Umbilical cord (tissue), 2 donors: Measurements from ENCODE around the gene COL5A1. TPM values are rescaled to one million over a fixed set of nuclear protein-coding genes. Genes with fewer than 3 reads are reported as not detected.

Source experiments
- DNase-seq: peaks from one replicate; pipeline ENCODE4 v3.0.0-alpha.2; 2015; ENCODE audit warnings: low spot score
- total RNA-seq: library from RNA; depleted of rRNA; stranded (reverse); fragments of >200 nt; gene quantifications from one replicate; pipeline ENCODE4 v1.2.3, GENCODE V29; 2014; ENCODE audit warnings: low replicate concordance; ENCODE audit not compliant: insufficient read depth

COL5A1 gene
- total RNA-seq, 1 donor from 2014 or later = 1,367 TPM

GRCh38 chr9:134813841-134814240 lies 172.2 kb downstream of the COL5A1 start:
- DNase-seq = no peak

GRCh38 chr9:134814598-134815215 lies 173.1 kb downstream of the COL5A1 start:
- peak; percentile 68 for DNase-seq

- DNase-seq = no peak
These were observed 174.0 kb downstream of the COL5A1 start for GRCh38 chr9:134815435-134816214.

- DNase-seq = no peak
These were observed 174.7 kb downstream of the COL5A1 start for GRCh38 chr9:134816264-134816663.

- no peak for DNase-seq
These were observed 176.5 kb downstream of the COL5A1 start for GRCh38 chr9:134818000-134818568.

- DNase-seq = no peak
These were observed 177.0 kb downstream of the COL5A1 start for GRCh38 chr9:134818591-134818990.

GRCh38 chr9:134820901-134821300 lies 179.3 kb downstream of the COL5A1 start:
- no peak for DNase-seq

- no peak for DNase-seq
These were observed 180.9 kb downstream of the COL5A1 start for GRCh38 chr9:134822541-134822940.

- no peak for DNase-seq
These were observed 182.0 kb downstream of the COL5A1 start for GRCh38 chr9:134823623-134824022.

- no peak for DNase-seq
These were observed 183.0 kb downstream of the COL5A1 start for GRCh38 chr9:134824583-134824982.

- DNase-seq = no peak
These were observed 183.4 kb downstream of the COL5A1 start for GRCh38 chr9:134825025-134825424.

GRCh38 chr9:134826336-134827285 lies 185.0 kb downstream of the COL5A1 start:
- DNase-seq = peak; percentile 53

GRCh38 chr9:134827559-134827958 lies 186.0 kb downstream of the COL5A1 start:
- no peak for DNase-seq

- no peak for DNase-seq
These were observed 186.4 kb downstream of the COL5A1 start for GRCh38 chr9:134827993-134828392.

GRCh38 chr9:134828892-134829291 lies 187.3 kb downstream of the COL5A1 start:
- no peak for DNase-seq

GRCh38 chr9:134829356-134829937 lies 187.8 kb downstream of the COL5A1 start:
- no peak for DNase-seq

GRCh38 chr9:134830126-134830525 lies 188.5 kb downstream of the COL5A1 start:
- DNase-seq = no peak

- DNase-seq = no peak
These were observed 189.5 kb downstream of the COL5A1 start for GRCh38 chr9:134830926-134831720.

- DNase-seq = no peak
These were observed 190.9 kb downstream of the COL5A1 start for GRCh38 chr9:134832471-134832870.

GRCh38 chr9:134833294-134833880 lies 191.8 kb downstream of the COL5A1 start:
- DNase-seq = no peak
